GM12878 (cell line): ENCODE measurements around the gene KHK. TPM values are rescaled to one million over a fixed set of nuclear protein-coding genes. Genes with fewer than 3 reads are reported as not detected.

Experiments used
- ATAC-seq: fragments of 200-7000 bp; cut with Tn5 transposase; 3 replicates; pipeline ENCODE4 v1.9.1; 2020; ENCODE audit warnings: mild to moderate bottlenecking, moderate library complexity
- BruUV-seq: library from RNA; stranded (reverse); fragments of 400-500 nt; replicated peaks from 2 replicates; lab custom pipeline; 2021; lab: Mats Ljungman, UMichigan
- CTCF ChIA-PET: fragments of 300-600 bp; sonication (Branson Sonifier 250); formaldehyde crosslinking; extraction: SDS; loops from one replicate; lab custom pipeline; 2021; ENCODE audit warnings: inconsistent platforms; lab: Yijun Ruan, JAX
- POLR2A ChIA-PET: fragments of 350-600 bp; formaldehyde crosslinking; extraction: SDS; loops from one replicate; lab custom pipeline; 2021; ENCODE audit warnings: inconsistent platforms; lab: Charles Lee
- RAD21 ChIA-PET: fragments of 300-600 bp; sonication (Branson Sonifier 250); formaldehyde crosslinking; loops from one replicate; lab custom pipeline; 2023; ENCODE audit warnings: antibody characterized with exemption; ENCODE audit not compliant: unreplicated experiment; lab: Charles Lee
- SMC1A ChIA-PET: fragments of 300-600 bp; sonication (Branson Sonifier 250); formaldehyde crosslinking; loops from one replicate; lab custom pipeline; 2023; ENCODE audit not compliant: unreplicated experiment, uncharacterized antibody; lab: Charles Lee
- DNase-seq: peaks from one replicate; pipeline ENCODE4 v3.0.0-alpha.2; 2011; ENCODE audit warnings: low read depth, low spot score
- FAIRE-seq: peaks from 3 replicates; lab custom pipeline; 2011; peaks lifted over from hg19 to GRCh38; lab: Jason Lieb, UNC
- H2AFZ ChIP-seq: 2 replicates; pipeline ENCODE4 v1.6.0; 2011; ENCODE audit warnings: low read depth, low read length, control low read depth; ENCODE audit not compliant: control insufficient read depth
- H3K27ac ChIP-seq: 2 replicates; pipeline ENCODE4 v1.5.1; 2011; ENCODE audit warnings: control low read depth; ENCODE audit not compliant: control insufficient read depth, insufficient read depth
- H3K27me3 ChIP-seq, 2 experiments: replicated peaks in 1 of 2; 2 replicates each; pipeline versions ENCODE4 v1.6.0 to v1.6.1; 2011; ENCODE audit warnings: low read length in 1 of 2; ENCODE audit not compliant: control insufficient read depth in 2 of 2, insufficient read depth in 2 of 2
- H3K36me3 ChIP-seq, 2 experiments: 2 replicates each; pipeline ENCODE4 v1.5.1; 2011; ENCODE audit warnings: low read length in 1 of 2; ENCODE audit not compliant: control insufficient read depth in 2 of 2, insufficient read depth in 2 of 2
- H3K4me1 ChIP-seq: 2 replicates; pipeline ENCODE4 v1.6.1; 2011; ENCODE audit warnings: mild to moderate bottlenecking, low read length, moderate library complexity, mixed read lengths; ENCODE audit not compliant: control insufficient read depth, insufficient read depth
- H3K4me2 ChIP-seq: 2 replicates; pipeline ENCODE4 v1.6.0; 2011; ENCODE audit warnings: control low read depth; ENCODE audit not compliant: control insufficient read depth, insufficient read depth
- H3K4me3 ChIP-seq: fragments of 200-600 bp; sonication (generic); 2 replicates; pipeline ENCODE4 v1.5.1; 2016
- H3K79me2 ChIP-seq: 2 replicates; pipeline ENCODE4 v1.6.0; 2011; ENCODE audit warnings: low read length; ENCODE audit not compliant: control insufficient read depth, insufficient read depth
- H3K9ac ChIP-seq: 2 replicates; pipeline ENCODE4 v1.8.0; 2011; ENCODE audit warnings: low read length, control low read depth, mixed read lengths; ENCODE audit not compliant: control insufficient read depth, insufficient read depth
- H3K9me3 ChIP-seq: replicated peaks from 3 replicates; pipeline ENCODE4 v1.5.1; 2011; ENCODE audit warnings: mild to moderate bottlenecking, low read length; ENCODE audit not compliant: control insufficient read depth, insufficient read depth
- H4K20me1 ChIP-seq: 2 replicates; pipeline ENCODE4 v1.6.0; 2011; ENCODE audit not compliant: control insufficient read depth, insufficient read depth
- BCLAF1 ChIP-seq: fragments of 450-650 bp; IDR thresholded peaks from 2 replicates; pipeline ENCODE4 v1.6.1; 2017; ENCODE audit warnings: antibody characterized with exemption, mild to moderate bottlenecking, moderate library complexity
- CREM ChIP-seq: IDR thresholded peaks from 2 replicates; pipeline ENCODE4 v1.6.1; 2014; ENCODE audit warnings: antibody characterized with exemption, low read depth
- JUND ChIP-seq: IDR thresholded peaks from 2 replicates; pipeline ENCODE4 v1.6.1; 2012; ENCODE audit warnings: low read depth, mild to moderate bottlenecking, low read length, improper control_type of control experiment, moderate library complexity
- MAX ChIP-seq: IDR thresholded peaks from 2 replicates; pipeline ENCODE4 v1.6.1; 2012; ENCODE audit warnings: low read depth, low read length, improper control_type of control experiment
- NFXL1 ChIP-seq: fragments of 450-650 bp; IDR thresholded peaks from 2 replicates; pipeline ENCODE4 v1.6.1; 2017; ENCODE audit warnings: antibody characterized with exemption, mild to moderate bottlenecking, borderline replicate concordance
- NR2C2 ChIP-seq: IDR thresholded peaks from 2 replicates; pipeline ENCODE4 v1.6.1; 2011; ENCODE audit warnings: borderline replicate concordance, low read depth; ENCODE audit not compliant: control insufficient read depth, insufficient read length
- SKIL ChIP-seq: fragments of 450-650 bp; IDR thresholded peaks from 2 replicates; pipeline ENCODE4 v1.6.1; 2017; ENCODE audit warnings: mild to moderate bottlenecking, low read depth, inconsistent platforms; ENCODE audit not compliant: poor library complexity, severe bottlenecking
- SPI1 ChIP-seq: IDR thresholded peaks from 2 replicates; pipeline ENCODE4 v1.6.1; 2011; ENCODE audit warnings: low read depth, mild to moderate bottlenecking, low read length, moderate library complexity, borderline replicate concordance; ENCODE audit not compliant: insufficient read depth
- SREBF2 ChIP-seq: IDR thresholded peaks from 2 replicates; pipeline ENCODE4 v1.6.1; 2012; ENCODE audit warnings: mild to moderate bottlenecking, low read length
- SUZ12 ChIP-seq: fragments of 200-600 bp; sonication (generic); IDR thresholded peaks from one replicate; pipeline ENCODE4 v1.6.1; 2018; ENCODE audit warnings: antibody characterized with exemption, mild to moderate bottlenecking; ENCODE audit not compliant: unreplicated experiment
- ZBTB40 ChIP-seq: fragments of 450-650 bp; IDR thresholded peaks from 2 replicates; pipeline ENCODE4 v1.6.1; 2016; ENCODE audit warnings: mild to moderate bottlenecking, moderate library complexity, borderline replicate concordance
- ZNF622 ChIP-seq: fragments of 450-650 bp; IDR thresholded peaks from 2 replicates; pipeline ENCODE4 v1.6.1; 2017; ENCODE audit warnings: mild to moderate bottlenecking, inconsistent platforms
- WGBS: methylation state at CpG from one replicate; pipeline ENCODE4 v1.1.6; 2016; ENCODE audit warnings: low lambda C conversion rate; ENCODE audit not compliant: insufficient replicate concordance, insufficient coverage; ENCODE audit errors: missing lambda C conversion rate; 5-methylcytosine and 5-hydroxymethylcytosine counted together
- in situ Hi-C: fragments of 300-500 bp; cut with MboI; formaldehyde crosslinking; loops from 9 replicates; pipeline ENCODE4 v1.14.3; 2018; ENCODE audit warnings: mixed read lengths
- intact Hi-C: fragments of 100-400 bp; cut with micrococcal nuclease; formaldehyde crosslinking; loops from one replicate; pipeline ENCODE4 v1.14.2; 2022; ENCODE audit not compliant: unreplicated experiment
- polyA plus RNA-seq, 11 experiments: library from polyadenylated mRNA; depleted of rRNA in 4 of 11; unstranded in 6 of 11; stranded (reverse) in 5 of 11; fragments of >200 nt; fragmentation: Nextera tagmentation in 4 of 11; fragmentation: Illumina TruSeq in 1 of 11; extraction: Ambion mirVana in 4 of 11; extraction: Trizol in 1 of 11; gene quantifications; 1 replicate in 1 of 11; 2 replicates in 10 of 11; pipeline versions ENCODE4 v1.2.1 to v1.2.3, GENCODE V29; 2011 to 2016; ENCODE audit warnings: inconsistent platforms in 2 of 11, missing spikeins in 2 of 11, low read depth in 1 of 11
- total RNA-seq, 4 experiments: library from RNA; depleted of rRNA in 3 of 4; stranded (reverse); fragments of >200 nt in 3 of 4; fragmentation: Illumina TruSeq in 1 of 4; extraction: Trizol in 1 of 4; gene quantifications; 2 replicates each; pipeline versions ENCODE4 v1.2.1 to v1.2.3, GENCODE V29; 2013 to 2021

The KHK gene
- total and polyA plus RNA-seq, 10 of the 15 experiments (the other 5 are each of a cell fraction or from before 2014, with no cell fraction given), result 0.31 to 11.8 (median 3.9) TPM

GRCh38 chr2:27136751-27137150, 50.2 kb downstream of the KHK start:
- peaks cover 19% of the 10 kb centered on the region for H3K79me2 ChIP-seq
- H2AFZ ChIP-seq, result no peak overlapping the region
- no peak overlapping the region for H3K27ac ChIP-seq
- no TSS peak for BruUV-seq
- H3K36me3 ChIP-seq, result peaks cover 2 to 6% of the 10 kb centered on the region in 2 experiments; a peak in 2 of 4 replicates
- in situ Hi-C loops, result no loop called here
- DNase-seq (no peak), FAIRE-seq (no peak), ATAC-seq (no peak)
- no peak overlapping the region for H3K4me3 ChIP-seq
- H3K27me3 ChIP-seq, result no peaks in the 10 kb centered on the region
- H3K9ac ChIP-seq, result no peak overlapping the region
- ChIA-PET SMC1A (no interaction called here), RAD21 (no interaction called here), POLR2A (no interaction called here), CTCF (no interaction called here)
- H3K9me3 ChIP-seq, result no peaks in the 10 kb centered on the region
- no peak for TF ChIP-seq ZNF622
- TF ChIP-seq MAX, result no peak
- no peak for TF ChIP-seq SPI1
- no peak for TF ChIP-seq ZBTB40
- TF ChIP-seq JUND, result no peak
- no peak for TF ChIP-seq SKIL
- TF ChIP-seq SREBF2, result no peak
- TF ChIP-seq BCLAF1, result no peak
- no peak for TF ChIP-seq NFXL1
- TF ChIP-seq NR2C2, result no peak
- no peak for TF ChIP-seq SUZ12
- TF ChIP-seq CREM, result no peak
- peaks cover 8% of the 10 kb centered on the region for H3K4me1 ChIP-seq
- no peak overlapping the region for H3K4me2 ChIP-seq
- no peaks in the 10 kb centered on the region for H4K20me1 ChIP-seq
- intact Hi-C loops, result no loop called here
- WGBS, result 56% methylated on average over 7 of the region's 7 CpGs
